Activated CD8-positive, alpha-beta T cell treated with anti-CD3 and anti-CD28 coated beads, Interleukin-2, amount 10 ng/mL, durations not matched to agents 7 days and 5 days (primary cell): Measurements from ENCODE around the gene TECPR2. TPM values are rescaled to one million over a fixed set of nuclear protein-coding genes. Genes with fewer than 3 reads are reported as not detected.
"Not testable (repeated sequence)": the region's sequence is repeated elsewhere in the genome, so short reads cannot be mapped to it uniquely, and the experiment has no call there.

Experiments
- ATAC-seq: fragments of 150-1000 bp; cut with Tn5 transposase; one replicate; pipeline ENCODE4 v1.10.0; 2021; ENCODE audit warnings: moderate library complexity
- CTCF ChIA-PET: fragments of 350-600 bp; sonication (Branson Sonifier 250); formaldehyde crosslinking; loops from one replicate; lab custom pipeline; 2021; ENCODE audit warnings: antibody characterized with exemption; lab: Charles Lee
- POLR2A ChIA-PET: fragments of 350-600 bp; sonication (Branson Sonifier 250); formaldehyde crosslinking; loops from one replicate; lab custom pipeline; 2021; ENCODE audit warnings: antibody characterized with exemption; lab: Charles Lee
- DNase-seq: peaks from one replicate; pipeline ENCODE4 v3.0.0-alpha.2; 2020
- H3K27ac Mint-ChIP-seq: one replicate; pipeline ENCODE4 v1.8.0; 2021; ENCODE audit warnings: mild to moderate bottlenecking, mixed read lengths
- H3K27me3 Mint-ChIP-seq: one replicate; pipeline ENCODE4 v1.8.0; 2021; ENCODE audit warnings: low read depth, mixed read lengths
- H3K36me3 Mint-ChIP-seq: one replicate; pipeline ENCODE4 v1.8.0; 2021; ENCODE audit warnings: low read depth, mixed read lengths
- H3K4me1 Mint-ChIP-seq: one replicate; pipeline ENCODE4 v1.8.0; 2021; ENCODE audit warnings: low read depth, mixed read lengths
- H3K4me3 Mint-ChIP-seq: one replicate; pipeline ENCODE4 v1.8.0; 2021; ENCODE audit warnings: mild to moderate bottlenecking, mixed read lengths
- H3K9me3 Mint-ChIP-seq: one replicate; pipeline ENCODE4 v1.8.0; 2022; ENCODE audit warnings: mixed read lengths; ENCODE audit not compliant: insufficient read depth
- total RNA-seq, 2 experiments: library from RNA; stranded (reverse); gene quantifications; one replicate each; pipeline ENCODE4 v1.2.3, GENCODE V29; 2021

The TECPR2 gene
- total RNA-seq, 2 experiments from 2014 or later: 8.0 to 9.4 TPM

- peaks cover 28% of the 10 kb centered on the region for H3K4me1 Mint-ChIP-seq
- H3K27me3 Mint-ChIP-seq: no peaks in the 10 kb centered on the region
- no peak overlapping the region for H3K27ac Mint-ChIP-seq
- H3K9me3 Mint-ChIP-seq: no peaks in the 10 kb centered on the region
- H3K4me3 Mint-ChIP-seq: no peak overlapping the region
- DNase-seq (no peak), ATAC-seq (no peak)
- ChIA-PET CTCF (interaction anchor here (0.9 to 1.5 kb wide), 2 partner anchors 9 to 66 kb away, joined by 3 to 4 read pairs; no protein-coding TSS in a partner anchor), POLR2A (no interaction called here)
- no peaks in the 10 kb centered on the region for H3K36me3 Mint-ChIP-seq
Measured at GRCh38 chr14:102528431-102529170, 165.9 kb downstream of the TECPR2 start.

- no peak for DNase-seq
- Mint-ChIP-seq H3K36me3 (no peaks in the 10 kb centered on the region), H3K4me3 (no peak overlapping the region), H3K9me3 (no peaks in the 10 kb centered on the region), H3K4me1 (peaks cover 7% of the 10 kb centered on the region), H3K27ac (no peak overlapping the region), H3K27me3 (no peaks in the 10 kb centered on the region)
- ChIA-PET POLR2A (no interaction called here), CTCF (no interaction called here)
- no peak for ATAC-seq
Measured at GRCh38 chr14:102530828-102531478, 168.2 kb downstream of the TECPR2 start.

GRCh38 chr14:102532204-102532658, 169.5 kb downstream of the TECPR2 start:
- no peaks in the 10 kb centered on the region for H3K36me3 Mint-ChIP-seq
- POLR2A ChIA-PET: no interaction called here
- no peaks in the 10 kb centered on the region for H3K9me3 Mint-ChIP-seq
- no peak for DNase-seq
- ATAC-seq: no peak
- no peaks in the 10 kb centered on the region for H3K27me3 Mint-ChIP-seq
- no peak overlapping the region for H3K27ac Mint-ChIP-seq
- H3K4me1 Mint-ChIP-seq: peaks cover 5% of the 10 kb centered on the region
- no peak overlapping the region for H3K4me3 Mint-ChIP-seq
- CTCF ChIA-PET: no interaction called here

- CTCF ChIA-PET: interaction anchor here (1.4 to 1.9 kb wide), 2 partner anchors 9 to 13 kb away, joined by 4 to 6 read pairs; no protein-coding TSS in a partner anchor
- no peak for ATAC-seq
Measured at GRCh38 chr14:102537981-102538601, 175.3 kb downstream of the TECPR2 start.

GRCh38 chr14:102538602-102539543, 176.1 kb downstream of the TECPR2 start:
- Mint-ChIP-seq H3K9me3 (no peaks in the 10 kb centered on the region), H3K4me3 (no peak overlapping the region), H3K27ac (no peak overlapping the region), H3K36me3 (no peaks in the 10 kb centered on the region), H3K4me1 (no peaks in the 10 kb centered on the region), H3K27me3 (peaks cover 12% of the 10 kb centered on the region)
- DNase-seq: no peak
- ATAC-seq: no peak
- ChIA-PET CTCF (interaction anchor here (1.9 kb wide), 1 partner anchor 14 kb away, joined by 6 read pairs; no protein-coding TSS in a partner anchor), POLR2A (interaction anchor here (0.6 kb wide), 1 partner anchor 798 kb away, joined by 3 read pairs; no protein-coding TSS in a partner anchor)

More at GRCh38 chr14:102537981-102538601, 175.3 kb downstream of the TECPR2 start:
- peaks cover 5% of the 10 kb centered on the region for H3K27me3 Mint-ChIP-seq
- H3K4me1 Mint-ChIP-seq: no peaks in the 10 kb centered on the region
- H3K9me3 Mint-ChIP-seq: no peaks in the 10 kb centered on the region
- no peak overlapping the region for H3K4me3 Mint-ChIP-seq
- no peaks in the 10 kb centered on the region for H3K36me3 Mint-ChIP-seq
- no peak for DNase-seq
- POLR2A ChIA-PET: no interaction called here
- H3K27ac Mint-ChIP-seq: no peak overlapping the region

GRCh38 chr14:102539544-102540314, 177.0 kb downstream of the TECPR2 start:
- CTCF ChIA-PET: no interaction called here
- POLR2A ChIA-PET: no interaction called here
- DNase-seq (no peak), ATAC-seq (no peak)
- no peaks in the 10 kb centered on the region for H3K36me3 Mint-ChIP-seq
- no peak overlapping the region for H3K27ac Mint-ChIP-seq
- no peak overlapping the region for H3K4me3 Mint-ChIP-seq
- H3K27me3 Mint-ChIP-seq: peaks cover 16% of the 10 kb centered on the region
- H3K4me1 Mint-ChIP-seq: peaks cover 3% of the 10 kb centered on the region
- H3K9me3 Mint-ChIP-seq: no peaks in the 10 kb centered on the region

GRCh38 chr14:102540315-102541028, 177.7 kb downstream of the TECPR2 start:
- H3K4me3 Mint-ChIP-seq: no peak overlapping the region
- DNase-seq (no peak), ATAC-seq (no peak)
- ChIA-PET POLR2A (interaction anchor here (0.6 kb wide), 1 partner anchor 704 kb away, joined by 5 read pairs; no protein-coding TSS in a partner anchor), CTCF (no interaction called here)
- H3K27ac Mint-ChIP-seq: no peak overlapping the region
- peaks cover 20% of the 10 kb centered on the region for H3K27me3 Mint-ChIP-seq
- H3K9me3 Mint-ChIP-seq: no peaks in the 10 kb centered on the region
- H3K36me3 Mint-ChIP-seq: no peaks in the 10 kb centered on the region
- peaks cover 7% of the 10 kb centered on the region for H3K4me1 Mint-ChIP-seq

- DNase-seq, H3K4me3 Mint-ChIP-seq, H3K36me3 Mint-ChIP-seq, H3K9me3 Mint-ChIP-seq, ATAC-seq, H3K4me1 Mint-ChIP-seq, H3K27ac Mint-ChIP-seq: not testable (repeated sequence)
- ChIA-PET POLR2A (interaction anchor here (0.6 kb wide), 1 partner anchor 705 kb away, joined by 5 read pairs; no protein-coding TSS in a partner anchor), CTCF (interaction anchor here (1.2 kb wide), 1 partner anchor 25 kb away, joined by 3 read pairs; no protein-coding TSS in a partner anchor)
- peaks cover 25% of the 10 kb centered on the region for H3K27me3 Mint-ChIP-seq
Measured at GRCh38 chr14:102541029-102541491, 178.3 kb downstream of the TECPR2 start.

GRCh38 chr14:102541771-102542170, 179.0 kb downstream of the TECPR2 start:
- ChIA-PET CTCF (interaction anchor here (1.2 kb wide), 1 partner anchor 25 kb away, joined by 3 read pairs; no protein-coding TSS in a partner anchor), POLR2A (no interaction called here)
- ATAC-seq (no peak), DNase-seq (no peak)
- H3K4me3 Mint-ChIP-seq: no peak overlapping the region
- H3K9me3 Mint-ChIP-seq: no peaks in the 10 kb centered on the region
- H3K4me1 Mint-ChIP-seq: peaks cover 7% of the 10 kb centered on the region
- H3K27me3 Mint-ChIP-seq: peaks cover 27% of the 10 kb centered on the region
- H3K36me3 Mint-ChIP-seq: no peaks in the 10 kb centered on the region
- H3K27ac Mint-ChIP-seq: no peak overlapping the region
